GM12891 (cell line): ENCODE results near the gene CD99.
A peak's percentile ranks its signal among the peaks of the same experiment; 100 is the strongest.

Source experiments
- DNase-seq: peaks from one replicate; pipeline ENCODE4 v3.0.0; 2011; ENCODE audit warnings: low spot score; ENCODE audit not compliant: insufficient read length
- FAIRE-seq: peaks from 2 replicates; lab custom pipeline; 2011; peaks lifted over from hg19 to GRCh38; lab: Jason Lieb, UNC
- PAX5 ChIP-seq: IDR thresholded peaks from 2 replicates; pipeline ENCODE4 v1.6.1; 2011; ENCODE audit warnings: low read length, moderate library complexity, mild to moderate bottlenecking; ENCODE audit not compliant: insufficient read depth, severe bottlenecking
- POLR2A ChIP-seq: IDR thresholded peaks from 2 replicates; pipeline ENCODE4 v1.6.1; 2011; ENCODE audit warnings: low read depth, low read length, control low read depth
- POLR2AphosphoS5 ChIP-seq: IDR thresholded peaks from 2 replicates; pipeline ENCODE4 v1.6.1; 2011; ENCODE audit warnings: low read depth, low read length, control low read depth
- POU2F2 ChIP-seq: IDR thresholded peaks from 2 replicates; pipeline ENCODE4 v1.6.1; 2011; ENCODE audit warnings: low read depth, mild to moderate bottlenecking, control low read depth, low read length, moderate library complexity
- SPI1 ChIP-seq: IDR thresholded peaks from 2 replicates; pipeline ENCODE4 v1.6.1; 2011; ENCODE audit warnings: low read depth, low read length, control low read depth
- TAF1 ChIP-seq: IDR thresholded peaks from 2 replicates; pipeline ENCODE4 v1.6.1; 2011; ENCODE audit warnings: low read depth, low read length, control low read depth

The CD99 gene

DNA sequence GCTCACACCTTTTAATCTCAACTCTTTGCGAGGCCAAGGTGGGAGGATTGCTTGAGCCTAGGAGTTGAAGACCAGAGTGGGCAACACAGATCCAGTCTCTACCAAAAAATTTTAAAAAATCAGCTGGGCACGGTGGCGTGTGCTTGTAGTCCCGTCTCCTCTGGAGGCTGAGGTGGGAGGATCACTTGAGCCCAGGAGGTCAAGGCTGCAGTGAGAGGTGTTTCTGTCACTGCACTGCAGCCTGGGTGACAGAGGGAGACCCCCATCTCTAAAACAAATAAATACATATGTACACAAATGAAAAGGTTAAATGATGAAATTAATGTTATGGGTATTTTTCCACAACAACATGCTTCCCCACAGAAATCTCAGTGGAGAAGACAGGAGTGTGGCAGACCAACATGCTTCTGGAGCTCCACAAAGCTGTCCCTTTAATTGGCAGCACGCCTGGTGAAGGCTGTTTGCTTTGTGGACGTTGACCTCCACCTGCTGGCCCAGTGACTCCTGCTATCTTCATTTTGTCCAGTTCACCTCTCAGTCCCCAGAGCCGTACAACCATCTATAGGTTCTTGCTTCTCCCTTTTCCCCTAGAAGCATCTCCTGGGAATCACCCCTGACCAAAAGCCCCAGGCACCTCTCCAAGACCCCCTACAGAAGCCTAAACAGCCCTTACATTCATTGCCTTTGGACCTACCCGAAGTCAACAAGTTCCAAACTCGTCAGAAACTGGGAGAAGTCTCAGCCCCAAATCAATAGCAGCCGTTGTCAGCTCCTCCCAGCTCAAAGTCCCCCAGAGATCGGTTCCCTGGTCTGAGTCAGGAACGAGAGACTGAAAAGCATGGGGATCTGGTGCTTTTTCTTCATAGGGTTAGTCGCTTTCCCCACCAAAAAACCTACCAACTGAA lies 36.4 kb upstream of the CD99 start:
- TF ChIP-seq POLR2AphosphoS5 (no peak), POLR2A (no peak), TAF1 (no peak), SPI1 (no peak), PAX5 (no peak), POU2F2 (no peak)
- no peak for DNase-seq
- no peak for FAIRE-seq

- TF ChIP-seq PAX5 = no peak
- TF ChIP-seq POU2F2 = no peak
- no peak for TF ChIP-seq SPI1
- no peak for TF ChIP-seq POLR2A
- no peak for TF ChIP-seq POLR2AphosphoS5
- no peak for TF ChIP-seq TAF1
- FAIRE-seq = no peak
- no peak for DNase-seq
These were observed 34.7 kb upstream of the CD99 start for GRCh38 chrX:2656257-2656836.

DNA sequence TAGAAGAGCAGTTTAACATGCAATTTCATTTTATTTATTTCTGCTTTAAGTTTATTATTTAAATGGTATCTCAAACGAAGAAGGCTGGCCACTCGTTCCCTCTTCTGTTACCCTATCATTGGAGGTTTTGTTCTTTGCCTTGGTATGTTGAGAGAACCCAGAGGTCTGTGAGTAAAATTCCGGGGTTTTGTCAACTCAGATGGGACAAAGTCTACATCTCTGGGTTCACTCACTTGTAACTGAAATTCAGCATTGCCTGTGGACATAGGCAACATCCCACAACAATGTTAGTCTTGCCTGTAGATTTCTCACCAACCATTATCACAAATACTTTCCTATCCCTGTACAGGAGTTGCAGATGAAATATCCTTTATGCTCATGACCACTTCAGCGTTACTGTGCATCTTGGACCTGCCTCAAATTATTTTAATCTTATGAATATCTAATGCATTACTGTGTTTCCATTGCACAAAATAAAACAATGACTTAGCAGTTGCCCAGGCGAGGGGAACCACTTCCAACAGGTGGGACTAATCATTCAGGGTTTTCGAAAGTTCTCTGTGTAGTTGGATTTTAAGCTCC lies 33.5 kb upstream of the CD99 start:
- TF ChIP-seq POLR2AphosphoS5 = no peak
- FAIRE-seq (no peak), DNase-seq (no peak)

- FAIRE-seq (no peak), DNase-seq (no peak)
- TF ChIP-seq POLR2A (no peak), SPI1 (peak; percentile 92)
These were observed 32.4 kb upstream of the CD99 start for GRCh38 chrX:2658585-2659292.

- TF ChIP-seq POLR2A = no peak
- TF ChIP-seq PAX5 = no peak
- TF ChIP-seq POLR2AphosphoS5 = no peak
- no peak for TF ChIP-seq POU2F2
- no peak for TF ChIP-seq SPI1
- TF ChIP-seq TAF1 = no peak
- FAIRE-seq = no peak
- no peak for DNase-seq
These were observed 28.5 kb upstream of the CD99 start for GRCh38 chrX:2662586-2662985.

- TF ChIP-seq TAF1 = no peak
- DNase-seq = no peak
- no peak for FAIRE-seq
These were observed 26.6 kb upstream of the CD99 start for GRCh38 chrX:2664502-2664901.

GRCh38 chrX:2665387-2666304 lies 25.4 kb upstream of the CD99 start:
- DNase-seq (no peak), FAIRE-seq (no peak)
- no peak for TF ChIP-seq PAX5
- no peak for TF ChIP-seq SPI1
- TF ChIP-seq TAF1 = no peak
- no peak for TF ChIP-seq POLR2A
- no peak for TF ChIP-seq POLR2AphosphoS5
- no peak for TF ChIP-seq POU2F2

DNA sequence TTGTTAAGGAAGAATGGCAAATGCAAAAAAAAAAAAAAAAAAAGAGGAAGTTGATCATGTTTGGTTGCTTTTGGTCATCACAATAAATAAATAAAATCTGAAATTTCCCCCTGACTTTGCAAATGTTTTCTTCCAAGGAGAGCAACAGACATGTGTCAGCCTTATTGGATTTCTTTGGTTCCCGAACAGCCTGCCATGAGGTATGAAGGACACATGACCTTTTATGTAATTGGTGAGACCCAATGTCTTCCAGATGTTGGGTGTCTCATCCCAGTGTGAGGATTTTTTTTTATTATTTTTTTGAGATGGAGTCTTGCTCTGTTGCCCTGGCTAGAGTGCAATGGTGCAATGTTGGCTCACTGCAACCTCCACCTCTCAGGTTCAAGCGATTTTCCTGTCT lies 24.6 kb upstream of the CD99 start:
- DNase-seq = no peak
- TF ChIP-seq POLR2A (no peak), POU2F2 (no peak), PAX5 (no peak), TAF1 (no peak), POLR2AphosphoS5 (no peak), SPI1 (no peak)
- no peak for FAIRE-seq

DNA sequence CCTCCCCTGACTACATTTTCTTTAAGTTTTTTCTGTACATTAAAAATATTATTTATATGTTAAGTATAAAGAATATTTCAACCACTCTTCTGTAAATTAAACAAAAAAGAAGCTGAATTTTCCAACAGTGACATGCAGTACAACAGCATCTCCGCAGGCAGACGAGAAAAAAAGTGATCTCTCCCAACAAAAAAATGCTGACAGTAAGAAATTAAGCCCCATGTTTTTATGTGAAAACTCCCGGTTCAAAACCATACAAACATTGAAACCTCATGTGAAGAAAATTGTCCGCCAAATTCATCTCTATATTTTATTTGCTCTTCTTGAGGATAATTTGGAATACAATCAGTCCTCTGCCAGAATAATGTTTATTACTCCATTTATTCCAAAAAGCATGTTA lies 20.1 kb upstream of the CD99 start:
- no peak for FAIRE-seq
- no peak for DNase-seq

More for the DNA sequence above, 20.1 kb upstream of the CD99 start:
- no peak for TF ChIP-seq POLR2AphosphoS5
- TF ChIP-seq PAX5 = no peak
